CD14-positive monocyte (primary cell): ENCODE data around the gene ZFP90. TPM values are rescaled to one million over a fixed set of nuclear protein-coding genes. Genes with fewer than 3 reads are reported as not detected.
A peak's percentile ranks its signal among the peaks of the same experiment; 100 is the strongest.

Source experiments
- DNase-seq, 3 donors: peaks; one replicate each; pipeline ENCODE4 v3.0.0-alpha.2; 2011 to 2022
- H2AFZ ChIP-seq: 2 replicates; pipeline ENCODE4 v1.6.0; 2012; ENCODE audit warnings: mild to moderate bottlenecking, low read depth, low read length, inconsistent platforms; ENCODE audit not compliant: insufficient read depth, poor library complexity, severe bottlenecking
- H3K27ac ChIP-seq, 2 donors: 1 replicate in 1 of 2; 2 replicates in 1 of 2; pipeline ENCODE4 v1.5.1; 2012 to 2013; ENCODE audit warnings: low read length in 2 of 2, control low read depth in 1 of 2, inconsistent platforms in 1 of 2, low read depth in 1 of 2, mild to moderate bottlenecking in 1 of 2
- H3K27me3 ChIP-seq, 2 donors: one replicate each; pipeline versions ENCODE4 v1.6.0 to v1.6.1; 2011 to 2013; ENCODE audit warnings: low read length in 2 of 2; ENCODE audit not compliant: control insufficient read depth in 2 of 2, insufficient read depth in 2 of 2
- H3K36me3 ChIP-seq, 2 donors: replicated peaks in 1 of 2; 1 replicate in 1 of 2; 2 replicates in 1 of 2; pipeline versions ENCODE4 v1.5.1 to v1.6.1; 2012 to 2013; ENCODE audit warnings: low read length in 2 of 2, control low read depth in 1 of 2, inconsistent platforms in 1 of 2, mild to moderate bottlenecking in 1 of 2; ENCODE audit not compliant: insufficient read depth in 2 of 2, control insufficient read depth in 1 of 2
- H3K4me1 ChIP-seq, 2 donors: 1 replicate in 1 of 2; 2 replicates in 1 of 2; pipeline versions ENCODE4 v1.5.1 to v1.6.1; 2012 to 2013; ENCODE audit warnings: low read length in 2 of 2, control low read depth in 1 of 2, inconsistent platforms in 1 of 2, mild to moderate bottlenecking in 1 of 2, moderate library complexity in 1 of 2; ENCODE audit not compliant: insufficient read depth in 2 of 2, control insufficient read depth in 1 of 2
- H3K4me2 ChIP-seq: replicated peaks from 2 replicates; pipeline ENCODE3; 2012; ENCODE audit warnings: low read length, moderate library complexity, mild to moderate bottlenecking; ENCODE audit not compliant: poor library complexity, severe bottlenecking; ENCODE audit errors: extremely low read depth
- H3K4me3 ChIP-seq, 3 experiments: fragments of 200-600 bp in 1 of 3; sonication (generic) in 1 of 3; replicated peaks in 1 of 3; 1 replicate in 2 of 3; 2 replicates in 1 of 3; pipeline ENCODE4 v1.5.1; 2011 to 2013; ENCODE audit warnings: low read length in 3 of 3, mild to moderate bottlenecking in 3 of 3, control low read depth in 2 of 3, low read depth in 2 of 3, inconsistent platforms in 1 of 3, moderate library complexity in 1 of 3
- H3K79me2 ChIP-seq: 2 replicates; pipeline ENCODE4 v1.6.0; 2012; ENCODE audit warnings: mild to moderate bottlenecking, control low read depth, inconsistent platforms, low read length, moderate library complexity; ENCODE audit not compliant: insufficient read depth
- H3K9ac ChIP-seq: 2 replicates; pipeline ENCODE4 v1.6.0; 2017; ENCODE audit warnings: low read length, mild to moderate bottlenecking; ENCODE audit not compliant: insufficient read depth, poor library complexity, severe bottlenecking
- H3K9me3 ChIP-seq, 2 donors: replicated peaks in 1 of 2; 1 replicate in 1 of 2; 2 replicates in 1 of 2; pipeline versions ENCODE4 v1.5.1 to v1.6.1; 2012 to 2013; ENCODE audit warnings: low read length in 2 of 2, control low read depth in 1 of 2; ENCODE audit not compliant: control insufficient read depth in 1 of 2, insufficient read depth in 1 of 2
- H4K20me1 ChIP-seq: 2 replicates; pipeline ENCODE4 v1.6.0; 2012; ENCODE audit warnings: mild to moderate bottlenecking, low read length, control low read depth, moderate library complexity; ENCODE audit not compliant: insufficient read depth
- H3K27ac Mint-ChIP-seq, 7 donors: one replicate each; pipeline ENCODE4 v1.8.0; 2020; ENCODE audit warnings: mild to moderate bottlenecking in 7 of 7, mixed read lengths in 7 of 7, moderate library complexity in 6 of 7, inconsistent platforms in 2 of 7
- H3K27me3 Mint-ChIP-seq, 3 donors: one replicate each; pipeline ENCODE4 v1.8.0; 2021 to 2022; ENCODE audit warnings: low read depth in 3 of 3, mild to moderate bottlenecking in 3 of 3, mixed read lengths in 3 of 3, moderate library complexity in 3 of 3, inconsistent platforms in 1 of 3
- H3K36me3 Mint-ChIP-seq, 2 donors: one replicate each; pipeline ENCODE4 v1.8.0; 2020; ENCODE audit warnings: mixed read lengths in 2 of 2, inconsistent platforms in 1 of 2, mild to moderate bottlenecking in 1 of 2
- H3K4me1 Mint-ChIP-seq: one replicate; pipeline ENCODE4 v1.8.0; 2020; ENCODE audit warnings: mild to moderate bottlenecking, mixed read lengths
- H3K4me3 Mint-ChIP-seq, 2 donors: one replicate each; pipeline ENCODE4 v1.8.0; 2020; ENCODE audit warnings: mild to moderate bottlenecking in 2 of 2, mixed read lengths in 2 of 2, moderate library complexity in 1 of 2
- H3K9me3 Mint-ChIP-seq, 7 donors: one replicate each; pipeline ENCODE4 v1.8.0; 2020 to 2022; ENCODE audit warnings: mixed read lengths in 7 of 7, mild to moderate bottlenecking in 6 of 7, moderate library complexity in 6 of 7, inconsistent platforms in 2 of 7
- WGBS: methylation state at CpG from one replicate; pipeline ENCODE4 v1.1.5; 2013; ENCODE audit warnings: missing lambda C conversion rate; ENCODE audit not compliant: insufficient coverage; 5-methylcytosine and 5-hydroxymethylcytosine counted together
- intact Hi-C, 2 donors: fragments of 100-400 bp; cut with micrococcal nuclease; formaldehyde crosslinking; loops; one replicate each; pipeline versions ENCODE4 v1.15.0 to v1.15.1; 2023
- polyA minus RNA-seq: library from RNA; depleted of rRNA, polyadenylated mRNA; stranded (reverse); fragments of >200 nt; gene quantifications from 2 replicates; pipeline ENCODE4 v1.2.3, GENCODE V29; 2012
- polyA plus RNA-seq, 3 donors: library from polyadenylated mRNA; depleted of rRNA in 1 of 3; unstranded in 2 of 3; stranded (reverse) in 1 of 3; fragments of 300-500 nt in 2 of 3; fragments of >200 nt in 1 of 3; fragmentation: Illumina TruSeq in 2 of 3; gene quantifications; 1 replicate in 2 of 3; 2 replicates in 1 of 3; pipeline ENCODE4 v1.2.3, GENCODE V29; 2012 to 2021
- total RNA-seq, 12 experiments: library from RNA in 1 of 12; stranded (reverse) in 1 of 12; fragments of 120-200 nt in 1 of 12; gene quantifications; one replicate each; pipeline ENCODE4 v1.2.4 and lab custom pipeline; 2013 to 2026; ENCODE audit warnings: mixed read lengths in 6 of 12, inconsistent platforms in 1 of 12
- TF ChIP-seq, protein P1 (sequence below): fragments of 200-600 bp; IDR thresholded peaks from one replicate; pipeline ENCODE4 v1.8.0; 2022; ENCODE audit warnings: antibody characterized with exemption, mild to moderate bottlenecking

Gene ZFP90
- total RNA-seq (2013), result 16.4 TPM
- polyA plus RNA-seq (1 to 10 TPM; 4.2 to 7.9 (median 6.3) TPM), polyA minus RNA-seq (3.3 and 6.4 TPM in 2 replicates), total RNA-seq (lab: John Stamatoyannopoulos, UW) (2.5 to 14.5 (median 9.9) reads per million in 11 experiments)

DNA sequence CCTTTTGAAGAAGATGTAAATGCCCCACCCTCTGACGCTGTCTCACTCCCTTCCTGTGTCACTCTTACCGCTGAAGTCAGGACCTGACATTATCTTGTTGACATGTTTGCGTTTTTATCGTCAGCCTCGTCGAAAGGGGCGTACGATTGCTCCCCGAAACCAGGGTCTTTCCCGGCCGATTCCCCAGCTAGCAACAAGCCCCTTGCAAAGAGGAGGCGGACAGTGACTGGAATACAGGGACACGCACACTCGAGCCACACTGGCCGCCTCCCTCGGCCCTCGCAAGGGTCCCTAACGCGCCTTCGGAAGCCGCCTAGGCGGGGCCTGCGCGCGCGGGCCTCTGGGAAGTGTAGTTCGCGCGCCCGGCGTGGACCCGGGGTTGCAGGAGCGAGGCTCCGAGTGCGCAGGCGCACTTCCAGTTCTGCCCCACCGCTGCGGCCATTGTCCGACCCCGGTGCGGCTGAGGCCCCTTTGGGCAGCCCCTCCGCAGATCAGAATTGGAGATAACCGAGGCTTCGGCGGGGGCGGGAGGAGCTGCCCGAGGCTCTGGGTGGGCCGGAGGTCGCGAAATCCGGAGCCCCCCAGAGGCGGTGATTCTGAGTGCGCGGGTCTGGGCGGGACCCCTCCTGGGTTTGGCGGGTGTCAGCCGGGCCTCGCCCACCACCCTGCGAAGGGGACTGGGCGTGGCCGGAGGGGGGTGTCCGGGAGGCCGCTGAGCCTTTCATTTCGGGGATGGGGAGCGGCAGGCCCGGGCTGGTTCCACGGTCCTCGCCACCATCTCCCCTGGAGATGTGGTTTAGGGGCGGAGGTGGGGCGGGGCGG, at the start of gene ZFP90:
Gene ZFP90 (plus strand): TSS at position 412 of the 822 bp plus-strand sequence. CDS start 502 bp downstream, outside the sequence.
- Mint-ChIP-seq H3K4me1 (peaks cover 14% of the 10 kb centered on the region), H3K27ac (peak within 1 kb of the TSS; percentile 90 to 98 (median 96)), H3K9me3 (peaks cover 17 to 34% (median 19%) of the 10 kb centered on the region in 7 donors), H3K27me3 (peaks cover 0 to 3% (median 2%) of the 10 kb centered on the region in 3 donors), H3K4me3 (peak within 1 kb of the TSS; percentile 91 to 98), H3K36me3 (peaks cover 17 to 26% of the 10 kb centered on the region in 2 donors)
- Histone ChIP-seq H2AFZ (peak within 1 kb of the TSS; percentile 97), H3K79me2 (no peaks in the 10 kb centered on the region), H3K4me1 (peaks cover 13 to 14% of the 10 kb centered on the region in 2 donors), H3K36me3 (peaks cover 0 to 21% of the 10 kb centered on the region in 2 donors), H3K4me3 (peak within 1 kb of the TSS; percentile 82 to 97 (median 96)), H3K9ac (peak within 1 kb of the TSS; percentile 87), H3K9me3 (peaks cover 4 to 20% of the 10 kb centered on the region in 2 donors), H3K27ac (peak within 1 kb of the TSS; percentile 53 to 80), H4K20me1 (no peaks in the 10 kb centered on the region), H3K4me2 (peak within 1 kb of the TSS; percentile 92), H3K27me3 (no peaks in the 10 kb centered on the region)
- WGBS, result 2% methylated on average over 54 of the region's 71 CpGs
- peak; percentile 79 to 88 (median 80) for DNase-seq
- TF ChIP-seq, protein P1, sequence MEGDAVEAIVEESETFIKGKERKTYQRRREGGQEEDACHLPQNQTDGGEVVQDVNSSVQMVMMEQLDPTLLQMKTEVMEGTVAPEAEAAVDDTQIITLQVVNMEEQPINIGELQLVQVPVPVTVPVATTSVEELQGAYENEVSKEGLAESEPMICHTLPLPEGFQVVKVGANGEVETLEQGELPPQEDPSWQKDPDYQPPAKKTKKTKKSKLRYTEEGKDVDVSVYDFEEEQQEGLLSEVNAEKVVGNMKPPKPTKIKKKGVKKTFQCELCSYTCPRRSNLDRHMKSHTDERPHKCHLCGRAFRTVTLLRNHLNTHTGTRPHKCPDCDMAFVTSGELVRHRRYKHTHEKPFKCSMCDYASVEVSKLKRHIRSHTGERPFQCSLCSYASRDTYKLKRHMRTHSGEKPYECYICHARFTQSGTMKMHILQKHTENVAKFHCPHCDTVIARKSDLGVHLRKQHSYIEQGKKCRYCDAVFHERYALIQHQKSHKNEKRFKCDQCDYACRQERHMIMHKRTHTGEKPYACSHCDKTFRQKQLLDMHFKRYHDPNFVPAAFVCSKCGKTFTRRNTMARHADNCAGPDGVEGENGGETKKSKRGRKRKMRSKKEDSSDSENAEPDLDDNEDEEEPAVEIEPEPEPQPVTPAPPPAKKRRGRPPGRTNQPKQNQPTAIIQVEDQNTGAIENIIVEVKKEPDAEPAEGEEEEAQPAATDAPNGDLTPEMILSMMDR, result no peak
- intact Hi-C loops, result loop anchor here (5.0 to 10.0 kb wide), 2 partner anchors 306 to 593 kb away; partner anchors contain the start of genes CHTF8 (in 1 of the 2), TANGO6 (in 1 of the 2) and UTP4 (in 1 of the 2)

- Mint-ChIP-seq H3K27me3 (peaks cover 3 to 4% (median 3%) of the 10 kb centered on the region in 3 donors), H3K4me1 (peaks cover 2% of the 10 kb centered on the region), H3K36me3 (no peaks in the 10 kb centered on the region), H3K4me3 (no peak overlapping the region), H3K27ac (peak overlapping the region in 1 of 7 donors; percentile 56), H3K9me3 (peaks cover 0 to 2% (median 0%) of the 10 kb centered on the region in 7 donors)
- H4K20me1 ChIP-seq, result no peaks in the 10 kb centered on the region
- no CpG with 5 or more reads among the region's 1 CpG for WGBS
- H3K36me3 ChIP-seq, result no peaks in the 10 kb centered on the region
- DNase-seq, result no peak
- no peak overlapping the region for H3K9ac ChIP-seq
- H3K4me1 ChIP-seq, result no peaks in the 10 kb centered on the region
- no peak overlapping the region for H2AFZ ChIP-seq
- TF ChIP-seq, protein P1, result no peak
- no peak overlapping the region for H3K4me2 ChIP-seq
- intact Hi-C loops, result no loop called here
- no peaks in the 10 kb centered on the region for H3K27me3 ChIP-seq
- no peak overlapping the region for H3K4me3 ChIP-seq
- H3K9me3 ChIP-seq, result peaks cover 0 to 7% of the 10 kb centered on the region in 2 donors
- no peaks in the 10 kb centered on the region for H3K79me2 ChIP-seq
- H3K27ac ChIP-seq, result no peak overlapping the region
These were observed 48.7 kb upstream of the ZFP90 start for GRCh38 chr16:68490358-68490757.
